GM19468 (cell line): ENCODE data around the gene FGGY.

Experiments used
- ATAC-seq: cut with Tn5 transposase; IDR thresholded peaks from one replicate; pipeline ENCODE4 v1.9.1; 2021; ENCODE audit warnings: mild to moderate bottlenecking, moderate library complexity, moderate number of reproducible peaks; ENCODE audit not compliant: unreplicated experiment; ENCODE audit errors: extremely low read depth

Gene FGGY

GRCh38 chr1:59759156-59759925 lies 462.4 kb downstream of the FGGY start:
- ATAC-seq = no peak

DNA sequence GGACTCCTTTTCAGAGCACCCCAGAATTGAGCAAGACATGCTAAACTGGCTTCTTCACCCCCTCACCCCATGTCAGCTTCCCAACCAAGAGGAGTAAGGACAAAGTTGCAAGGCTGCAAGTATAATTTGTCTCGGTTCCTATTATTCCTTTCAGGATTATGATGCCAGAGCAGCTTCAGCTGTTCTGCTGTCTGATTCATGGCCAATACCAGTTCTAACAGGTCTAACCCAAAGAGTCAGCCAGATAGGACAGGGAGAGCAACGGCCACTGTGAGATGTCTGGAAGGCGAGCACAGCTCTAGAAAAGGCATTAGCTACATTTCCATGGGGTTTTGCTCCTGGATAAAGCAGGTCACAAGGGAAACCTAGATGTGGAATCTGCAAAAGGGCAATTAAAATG lies 464.5 kb downstream of the FGGY start:
- ATAC-seq = no peak

DNA sequence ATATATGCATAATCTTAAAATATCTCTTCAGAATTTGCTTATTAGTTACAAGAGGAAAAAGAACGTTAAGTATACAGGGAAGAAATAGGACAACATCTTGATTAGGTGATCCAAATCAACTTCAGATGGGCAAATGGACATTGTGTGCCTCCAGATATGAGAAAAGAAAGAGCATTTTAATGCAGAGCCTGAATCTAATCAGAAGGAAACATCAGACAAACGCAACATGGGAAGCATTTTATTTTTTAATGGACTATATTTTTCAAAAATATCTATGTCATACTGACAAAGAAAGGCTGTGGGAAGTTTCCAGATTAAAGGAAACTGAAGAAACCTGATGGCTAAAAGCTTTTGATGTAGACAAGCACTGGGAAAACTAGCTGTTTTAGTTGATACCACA lies 466.5 kb downstream of the FGGY start:
- no peak for ATAC-seq

- no peak for ATAC-seq
These were observed 468.3 kb downstream of the FGGY start for GRCh38 chr1:59765011-59765730.

DNA sequence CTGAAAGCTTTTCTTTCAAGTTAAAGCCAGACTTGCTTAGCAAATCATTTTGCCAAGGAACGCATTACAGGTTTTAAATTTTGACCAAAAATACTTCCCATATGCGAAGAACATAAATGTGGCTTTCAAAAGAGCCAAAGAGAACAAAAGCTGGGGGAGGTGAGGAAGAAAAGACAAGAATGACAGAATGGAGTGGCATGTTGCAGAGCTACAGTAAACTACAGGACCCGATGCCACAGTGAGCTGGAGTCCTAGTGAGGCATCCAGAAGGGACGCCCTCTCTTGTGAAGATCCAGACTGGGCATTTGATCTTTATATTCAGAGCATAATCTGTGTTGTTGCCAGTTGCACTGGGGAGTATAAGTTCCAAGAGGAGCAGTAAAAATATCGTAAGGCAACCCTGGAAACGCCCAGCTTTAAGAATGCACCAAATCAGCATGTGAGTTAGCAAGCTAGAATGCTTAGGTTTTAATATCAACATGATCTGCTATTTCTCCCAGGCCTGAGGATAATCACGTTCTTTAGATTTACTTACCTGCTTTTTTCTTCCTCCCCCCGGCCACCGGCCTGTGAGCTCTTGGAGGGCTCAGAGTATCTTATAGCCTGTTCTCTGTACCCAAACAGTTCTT lies 469.4 kb downstream of the FGGY start:
- no peak for ATAC-seq

- ATAC-seq = no peak
These were observed 470.2 kb downstream of the FGGY start for GRCh38 chr1:59767119-59767518.

GRCh38 chr1:59768792-59769735 lies 472.2 kb downstream of the FGGY start:
- no peak for ATAC-seq

DNA sequence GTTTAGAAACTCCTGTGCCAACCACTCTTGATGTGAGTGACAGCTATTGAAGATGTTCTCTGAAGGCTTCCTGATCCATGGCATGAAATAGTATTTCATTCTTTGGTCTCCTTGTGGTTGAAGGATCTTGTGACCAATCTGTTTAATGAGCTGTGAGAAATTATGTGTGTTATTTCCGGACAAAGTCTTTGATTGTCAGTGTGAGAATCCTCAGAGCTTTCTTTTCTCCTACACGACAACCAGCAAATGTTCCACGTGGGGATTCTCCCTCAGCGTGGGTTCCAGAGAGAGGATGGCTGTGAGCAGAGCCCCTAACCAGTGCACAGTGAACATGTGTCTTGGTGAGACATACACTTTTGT lies 472.8 kb downstream of the FGGY start:
- no peak for ATAC-seq

GRCh38 chr1:59771361-59771760 lies 474.5 kb downstream of the FGGY start:
- no peak for ATAC-seq

GRCh38 chr1:59775480-59775879 lies 478.6 kb downstream of the FGGY start:
- ATAC-seq = no peak

DNA sequence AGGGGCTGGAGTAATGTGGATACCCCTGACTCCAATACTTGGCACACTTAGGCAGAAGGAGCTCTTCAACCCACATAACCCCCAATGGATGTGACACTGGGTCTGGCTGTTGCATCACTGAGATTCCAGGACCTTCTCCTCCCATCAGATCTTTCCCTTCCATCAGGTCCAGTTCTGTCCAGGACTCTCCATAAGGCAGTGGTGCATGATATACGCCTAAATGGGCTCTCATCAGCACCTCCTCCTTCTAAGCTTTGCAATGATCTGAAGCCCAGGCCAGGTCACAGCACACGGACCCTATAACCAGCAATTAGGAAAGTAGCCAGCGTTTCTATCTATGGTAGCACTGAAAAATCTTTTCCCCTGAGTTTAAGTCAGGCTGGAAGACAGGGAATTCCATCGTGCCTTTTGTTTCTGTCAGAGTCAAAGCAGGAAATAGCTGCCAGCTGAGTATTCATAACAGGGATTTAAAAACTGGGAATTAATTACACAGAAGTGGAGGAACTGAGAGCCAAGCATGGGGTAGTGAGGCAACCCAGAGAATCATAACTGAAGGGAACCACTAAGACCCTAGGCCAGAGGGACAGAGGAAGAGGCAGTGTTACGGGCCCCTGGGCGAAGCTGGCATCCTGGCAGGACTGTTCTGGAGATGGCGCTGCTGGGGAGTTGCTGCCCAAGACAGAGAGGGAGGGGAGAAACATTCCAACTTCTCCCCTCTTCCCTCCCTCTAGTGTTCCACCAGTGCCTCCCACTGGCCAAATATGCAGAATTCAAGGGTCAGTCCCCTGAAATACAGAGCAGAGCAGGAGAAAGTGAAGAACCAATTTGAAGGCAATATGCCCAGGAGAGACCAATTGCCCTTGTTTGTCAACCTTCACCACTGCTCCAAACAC lies 480.3 kb downstream of the FGGY start:
- no peak for ATAC-seq

DNA sequence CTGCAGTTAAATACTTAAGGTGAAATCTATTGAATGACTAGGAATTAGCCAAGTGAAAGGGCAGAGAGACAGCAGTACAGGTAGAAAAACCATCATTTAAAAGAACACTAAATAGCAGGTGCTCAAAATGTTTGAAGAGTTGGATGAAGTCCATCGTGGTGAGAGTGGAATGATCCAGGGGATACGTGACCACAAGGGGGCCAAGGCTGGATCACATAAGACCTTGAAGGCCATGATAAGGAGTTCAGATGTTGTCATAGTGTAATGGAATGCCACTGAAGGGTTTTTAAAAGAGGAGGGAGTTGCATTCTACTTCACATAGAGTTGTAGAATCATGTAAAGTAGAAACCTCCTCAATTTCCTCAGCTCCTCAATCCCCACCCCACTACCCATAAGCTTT lies 483.1 kb downstream of the FGGY start:
- no peak for ATAC-seq

- ATAC-seq = no peak
These were observed 491.9 kb downstream of the FGGY start for GRCh38 chr1:59788825-59789224.

GRCh38 chr1:59798600-59798999 lies 501.7 kb downstream of the FGGY start:
- no peak for ATAC-seq

- ATAC-seq = no peak
These were observed 506.7 kb downstream of the FGGY start for GRCh38 chr1:59803458-59804038.

- no peak for ATAC-seq
These were observed 507.4 kb downstream of the FGGY start for GRCh38 chr1:59804301-59804700.

GRCh38 chr1:59805554-59805953 lies 508.7 kb downstream of the FGGY start:
- no peak for ATAC-seq
